ENCODE measurements around the gene TSPAN33. TPM values are rescaled to one million over a fixed set of nuclear protein-coding genes. Genes with fewer than 3 reads are reported as not detected.

The TSPAN33 gene
- total RNA-seq, 1 donor from 2014 or later: 14.3 TPM

- TF ChIP-seq CTCF (conservative IDR thresholded peaks at IDR 0.05; ENCODE audit: low read depth, low read length): no peak
- no peak for DNase-seq (ENCODE audit: low read depth)
- no peak overlapping the region for H3K4me3 ChIP-seq (ENCODE audit: low read depth, low read length)
These were observed 61.7 kb downstream of the TSPAN33 start for GRCh38 chr7:129205987-129206785.

GRCh38 chr7:129208667-129209066 lies 64.2 kb downstream of the TSPAN33 start:
- no peak for DNase-seq (ENCODE audit: low read depth)
- no peak overlapping the region for H3K4me3 ChIP-seq (ENCODE audit: low read depth, low read length)
- peak; percentile 10 for TF ChIP-seq CTCF (conservative IDR thresholded peaks at IDR 0.05; ENCODE audit: low read depth, low read length)

GRCh38 chr7:129209067-129209926 lies 64.8 kb downstream of the TSPAN33 start:
- H3K4me3 ChIP-seq (ENCODE audit: low read depth, low read length): no peak overlapping the region
- DNase-seq (ENCODE audit: low read depth): no peak
- TF ChIP-seq CTCF (conservative IDR thresholded peaks at IDR 0.05; ENCODE audit: low read depth, low read length): no peak

GRCh38 chr7:129210256-129210988 lies 65.9 kb downstream of the TSPAN33 start:
- DNase-seq (ENCODE audit: low read depth): no peak
- peak; percentile 91 for TF ChIP-seq CTCF (conservative IDR thresholded peaks at IDR 0.05; ENCODE audit: low read depth, low read length)
- no peak overlapping the region for H3K4me3 ChIP-seq (ENCODE audit: low read depth, low read length)

- H3K4me3 ChIP-seq (ENCODE audit: low read depth, low read length): no peak overlapping the region
- no peak for TF ChIP-seq CTCF (conservative IDR thresholded peaks at IDR 0.05; ENCODE audit: low read depth, low read length)
- no peak for DNase-seq (ENCODE audit: low read depth)
These were observed 66.4 kb downstream of the TSPAN33 start for GRCh38 chr7:129210989-129211312.

- no peak for TF ChIP-seq CTCF (conservative IDR thresholded peaks at IDR 0.05; ENCODE audit: low read depth, low read length)
- H3K4me3 ChIP-seq (ENCODE audit: low read depth, low read length): no peak overlapping the region
- no peak for DNase-seq (ENCODE audit: low read depth)
These were observed 67.6 kb downstream of the TSPAN33 start for GRCh38 chr7:129212126-129212525.
